Activated naive CD8-positive, alpha-beta T cell treated with anti-CD3 and anti-CD28 coated beads, Interleukin-2, amount 10 ng/mL, durations not matched to agents 7 days and 5 days (primary cell): ENCODE measurements around the gene KLK13. TPM values are rescaled to one million over a fixed set of nuclear protein-coding genes. Genes with fewer than 3 reads are reported as not detected.

Experiments used
- ATAC-seq: fragments of 150-1000 bp; cut with Tn5 transposase; one replicate; pipeline ENCODE4 v1.10.0; 2021; ENCODE audit warnings: low read depth, moderate library complexity
- POLR2A ChIA-PET: fragments of 350-600 bp; sonication (Branson Sonifier 250); formaldehyde crosslinking; loops from one replicate; lab custom pipeline; 2021; ENCODE audit warnings: antibody characterized with exemption; lab: Charles Lee
- DNase-seq: peaks from one replicate; pipeline ENCODE4 v3.0.0; 2021
- H3K27ac Mint-ChIP-seq: one replicate; pipeline ENCODE4 v1.8.0; 2022; ENCODE audit warnings: mild to moderate bottlenecking, mixed read lengths
- H3K27me3 Mint-ChIP-seq: one replicate; pipeline ENCODE4 v1.8.0; 2022; ENCODE audit warnings: mild to moderate bottlenecking, moderate library complexity, mixed read lengths
- H3K36me3 Mint-ChIP-seq: one replicate; pipeline ENCODE4 v1.8.0; 2021; ENCODE audit warnings: mild to moderate bottlenecking, mixed read lengths
- H3K4me1 Mint-ChIP-seq: one replicate; pipeline ENCODE4 v1.8.0; 2021; ENCODE audit warnings: mixed read lengths
- H3K4me3 Mint-ChIP-seq: one replicate; pipeline ENCODE4 v1.8.0; 2022; ENCODE audit warnings: mild to moderate bottlenecking, moderate library complexity, mixed read lengths
- H3K9me3 Mint-ChIP-seq: one replicate; pipeline ENCODE4 v1.8.0; 2021; ENCODE audit warnings: mixed read lengths
- total RNA-seq, 2 experiments: library from RNA; stranded (reverse); gene quantifications; one replicate each; pipeline ENCODE4 v1.2.3, GENCODE V29; 2021

Gene KLK13
- total RNA-seq, 2 experiments from 2014 or later, result not detected

- H3K9me3 Mint-ChIP-seq, result no peaks in the 10 kb centered on the region
- H3K27me3 Mint-ChIP-seq, result peaks cover 6% of the 10 kb centered on the region
- no peak for ATAC-seq
- H3K4me3 Mint-ChIP-seq, result no peak overlapping the region
- DNase-seq, result no peak
- POLR2A ChIA-PET, result no interaction called here
- peaks cover 2% of the 10 kb centered on the region for H3K4me1 Mint-ChIP-seq
- H3K27ac Mint-ChIP-seq, result no peak overlapping the region
- no peaks in the 10 kb centered on the region for H3K36me3 Mint-ChIP-seq
Observed at GRCh38 chr19:51086153-51086850, 21.4 kb upstream of the KLK13 start.

- POLR2A ChIA-PET, result no interaction called here
- Mint-ChIP-seq H3K4me3 (no peak overlapping the region), H3K27ac (no peak overlapping the region), H3K36me3 (no peaks in the 10 kb centered on the region), H3K9me3 (no peaks in the 10 kb centered on the region), H3K4me1 (peaks cover 2% of the 10 kb centered on the region), H3K27me3 (peaks cover 6% of the 10 kb centered on the region)
- DNase-seq (no peak), ATAC-seq (no peak)
Observed at GRCh38 chr19:51084505-51084904, 19.6 kb upstream of the KLK13 start.

- POLR2A ChIA-PET, result no interaction called here
- ATAC-seq (no peak), DNase-seq (no peak)
- Mint-ChIP-seq H3K4me3 (no peak overlapping the region), H3K36me3 (no peaks in the 10 kb centered on the region), H3K27ac (no peak overlapping the region), H3K4me1 (peaks cover 2% of the 10 kb centered on the region), H3K9me3 (no peaks in the 10 kb centered on the region), H3K27me3 (peaks cover 6% of the 10 kb centered on the region)
Observed at GRCh38 chr19:51083783-51084182, 18.9 kb upstream of the KLK13 start.

- peaks cover 2% of the 10 kb centered on the region for H3K4me1 Mint-ChIP-seq
- no peak overlapping the region for H3K27ac Mint-ChIP-seq
- H3K9me3 Mint-ChIP-seq, result no peaks in the 10 kb centered on the region
- peaks cover 6% of the 10 kb centered on the region for H3K27me3 Mint-ChIP-seq
- no peaks in the 10 kb centered on the region for H3K36me3 Mint-ChIP-seq
- ATAC-seq, result no peak
- H3K4me3 Mint-ChIP-seq, result no peak overlapping the region
- POLR2A ChIA-PET, result no interaction called here
- DNase-seq, result no peak
Observed at GRCh38 chr19:51083181-51083580, 18.3 kb upstream of the KLK13 start.

- POLR2A ChIA-PET, result no interaction called here
- DNase-seq, result no peak
- H3K4me3 Mint-ChIP-seq, result no peak within 1 kb of the TSS
- H3K27ac Mint-ChIP-seq, result no peak within 1 kb of the TSS
- H3K27me3 Mint-ChIP-seq, result peaks cover 6% of the 10 kb centered on the region
- H3K4me1 Mint-ChIP-seq, result peaks cover 2% of the 10 kb centered on the region
- H3K9me3 Mint-ChIP-seq, result no peaks in the 10 kb centered on the region
- ATAC-seq, result no peak
- H3K36me3 Mint-ChIP-seq, result no peaks in the 10 kb centered on the region
Observed at GRCh38 chr19:51082611-51083010, 17.7 kb upstream of the KLK13 start, which contains the start of gene KLK14. TSS of gene KLK14 (minus strand) at chr19:51082887. CDS start at chr19:51082614, 273 bp downstream.

GRCh38 chr19:51081476-51081875 is 16.6 kb upstream of the KLK13 start:
- H3K27ac Mint-ChIP-seq, result no peak overlapping the region
- no peak for DNase-seq
- peaks cover 2% of the 10 kb centered on the region for H3K4me1 Mint-ChIP-seq
- no peak overlapping the region for H3K4me3 Mint-ChIP-seq
- peaks cover 6% of the 10 kb centered on the region for H3K27me3 Mint-ChIP-seq
- POLR2A ChIA-PET, result no interaction called here
- no peaks in the 10 kb centered on the region for H3K9me3 Mint-ChIP-seq
- ATAC-seq, result no peak
- H3K36me3 Mint-ChIP-seq, result no peaks in the 10 kb centered on the region

GRCh38 chr19:51079481-51080110 is 14.7 kb upstream of the KLK13 start:
- Mint-ChIP-seq H3K27ac (no peak overlapping the region), H3K36me3 (no peaks in the 10 kb centered on the region), H3K27me3 (peaks cover 6% of the 10 kb centered on the region), H3K4me3 (no peak overlapping the region), H3K4me1 (peaks cover 2% of the 10 kb centered on the region), H3K9me3 (no peaks in the 10 kb centered on the region)
- DNase-seq (no peak), ATAC-seq (no peak)
- POLR2A ChIA-PET, result no interaction called here

- Mint-ChIP-seq H3K27ac (no peak overlapping the region), H3K9me3 (no peaks in the 10 kb centered on the region), H3K27me3 (peaks cover 9% of the 10 kb centered on the region), H3K36me3 (no peaks in the 10 kb centered on the region), H3K4me1 (peaks cover 2% of the 10 kb centered on the region), H3K4me3 (no peak overlapping the region)
- no peak for ATAC-seq
- no peak for DNase-seq
- POLR2A ChIA-PET, result no interaction called here
Observed at GRCh38 chr19:51078731-51079130, 13.8 kb upstream of the KLK13 start.

- DNase-seq, result no peak
- Mint-ChIP-seq H3K36me3 (no peaks in the 10 kb centered on the region), H3K4me1 (no peaks in the 10 kb centered on the region), H3K27ac (no peak overlapping the region), H3K9me3 (no peaks in the 10 kb centered on the region), H3K4me3 (no peak overlapping the region), H3K27me3 (peaks cover 6% of the 10 kb centered on the region)
- ATAC-seq, result no peak
- POLR2A ChIA-PET, result no interaction called here
Observed at GRCh38 chr19:51078104-51078503, 13.2 kb upstream of the KLK13 start.

- Mint-ChIP-seq H3K36me3 (no peaks in the 10 kb centered on the region), H3K4me1 (no peaks in the 10 kb centered on the region), H3K27me3 (peaks cover 7% of the 10 kb centered on the region), H3K4me3 (no peak overlapping the region), H3K27ac (no peak overlapping the region), H3K9me3 (no peaks in the 10 kb centered on the region)
- ATAC-seq, result no peak
- DNase-seq, result no peak
- POLR2A ChIA-PET, result no interaction called here
Observed at GRCh38 chr19:51076631-51077213, 11.8 kb upstream of the KLK13 start.

GRCh38 chr19:51075998-51076397 is 11.1 kb upstream of the KLK13 start:
- Mint-ChIP-seq H3K9me3 (no peaks in the 10 kb centered on the region), H3K4me1 (no peaks in the 10 kb centered on the region), H3K4me3 (no peak overlapping the region), H3K27me3 (peaks cover 7% of the 10 kb centered on the region), H3K27ac (no peak overlapping the region), H3K36me3 (no peaks in the 10 kb centered on the region)
- DNase-seq (no peak), ATAC-seq (no peak)
- POLR2A ChIA-PET, result no interaction called here

GRCh38 chr19:51071095-51071405 is 6.2 kb upstream of the KLK13 start:
- Mint-ChIP-seq H3K27ac (no peak overlapping the region), H3K4me3 (no peak overlapping the region), H3K4me1 (no peaks in the 10 kb centered on the region), H3K27me3 (peaks cover 22% of the 10 kb centered on the region), H3K9me3 (no peaks in the 10 kb centered on the region), H3K36me3 (no peaks in the 10 kb centered on the region)
- DNase-seq (no peak), ATAC-seq (no peak)
- POLR2A ChIA-PET, result no interaction called here

GRCh38 chr19:51070334-51071094 is 5.6 kb upstream of the KLK13 start:
- Mint-ChIP-seq H3K27ac (no peak overlapping the region), H3K27me3 (peaks cover 25% of the 10 kb centered on the region), H3K4me3 (no peak overlapping the region), H3K9me3 (no peaks in the 10 kb centered on the region), H3K36me3 (no peaks in the 10 kb centered on the region), H3K4me1 (no peaks in the 10 kb centered on the region)
- ATAC-seq, result no peak
- POLR2A ChIA-PET, result no interaction called here
- no peak for DNase-seq
